GM18520 (cell line): ENCODE measurements around the gene SERINC1.

ENCODE experiments used
- ATAC-seq: cut with Tn5 transposase; IDR thresholded peaks from one replicate; pipeline ENCODE4 v1.9.1; 2021; ENCODE audit not compliant: unreplicated experiment

Gene SERINC1

GRCh38 chr6:122394016-122394415 lies 77.6 kb downstream of the SERINC1 start:
- ATAC-seq: no peak

- ATAC-seq: peak; percentile 82
These were observed 78.2 kb downstream of the SERINC1 start for GRCh38 chr6:122393351-122393896.
